ENCODE data around the gene TM9SF4.

TM9SF4 gene

DNA sequence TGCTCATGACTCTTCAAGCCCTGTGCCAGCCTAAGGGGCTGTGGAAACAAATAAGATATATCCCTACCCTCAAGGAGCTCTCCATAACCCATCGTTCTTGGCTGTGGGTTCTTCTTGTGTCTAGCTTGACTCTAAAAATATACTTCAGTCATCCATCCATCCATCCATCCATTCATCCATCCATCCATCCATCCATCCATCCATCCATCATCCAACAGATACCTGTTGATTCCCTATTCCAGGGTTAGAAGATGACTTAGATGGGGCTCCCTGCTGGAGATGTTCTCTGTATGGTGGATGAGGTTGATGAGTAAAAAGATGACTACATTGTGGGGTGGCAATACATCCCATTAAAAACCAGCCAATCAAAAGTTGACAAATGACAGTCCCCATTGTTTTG is 34.0 kb upstream of the TM9SF4 start:
- DNase-seq (ENCODE audit: low read depth), result no peak
- TF ChIP-seq, protein P1, sequence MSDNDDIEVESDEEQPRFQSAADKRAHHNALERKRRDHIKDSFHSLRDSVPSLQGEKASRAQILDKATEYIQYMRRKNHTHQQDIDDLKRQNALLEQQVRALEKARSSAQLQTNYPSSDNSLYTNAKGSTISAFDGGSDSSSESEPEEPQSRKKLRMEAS (IDR thresholded peaks at IDR 0.05; ENCODE audit: low read depth, low read length), result no peak
- TF ChIP-seq, protein P2, sequence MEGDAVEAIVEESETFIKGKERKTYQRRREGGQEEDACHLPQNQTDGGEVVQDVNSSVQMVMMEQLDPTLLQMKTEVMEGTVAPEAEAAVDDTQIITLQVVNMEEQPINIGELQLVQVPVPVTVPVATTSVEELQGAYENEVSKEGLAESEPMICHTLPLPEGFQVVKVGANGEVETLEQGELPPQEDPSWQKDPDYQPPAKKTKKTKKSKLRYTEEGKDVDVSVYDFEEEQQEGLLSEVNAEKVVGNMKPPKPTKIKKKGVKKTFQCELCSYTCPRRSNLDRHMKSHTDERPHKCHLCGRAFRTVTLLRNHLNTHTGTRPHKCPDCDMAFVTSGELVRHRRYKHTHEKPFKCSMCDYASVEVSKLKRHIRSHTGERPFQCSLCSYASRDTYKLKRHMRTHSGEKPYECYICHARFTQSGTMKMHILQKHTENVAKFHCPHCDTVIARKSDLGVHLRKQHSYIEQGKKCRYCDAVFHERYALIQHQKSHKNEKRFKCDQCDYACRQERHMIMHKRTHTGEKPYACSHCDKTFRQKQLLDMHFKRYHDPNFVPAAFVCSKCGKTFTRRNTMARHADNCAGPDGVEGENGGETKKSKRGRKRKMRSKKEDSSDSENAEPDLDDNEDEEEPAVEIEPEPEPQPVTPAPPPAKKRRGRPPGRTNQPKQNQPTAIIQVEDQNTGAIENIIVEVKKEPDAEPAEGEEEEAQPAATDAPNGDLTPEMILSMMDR (IDR thresholded peaks at IDR 0.05; ENCODE audit: low read depth, low read length), result no peak
- TF ChIP-seq POLR2A (IDR thresholded peaks at IDR 0.05; ENCODE audit: extremely low read depth, insufficient read length) (no peak), MYC (IDR thresholded peaks at IDR 0.05; ENCODE audit: low read depth, low read length) (no peak)
- no peak overlapping the region for H3K4me3 ChIP-seq (ENCODE audit: low read depth, low read length)

DNA sequence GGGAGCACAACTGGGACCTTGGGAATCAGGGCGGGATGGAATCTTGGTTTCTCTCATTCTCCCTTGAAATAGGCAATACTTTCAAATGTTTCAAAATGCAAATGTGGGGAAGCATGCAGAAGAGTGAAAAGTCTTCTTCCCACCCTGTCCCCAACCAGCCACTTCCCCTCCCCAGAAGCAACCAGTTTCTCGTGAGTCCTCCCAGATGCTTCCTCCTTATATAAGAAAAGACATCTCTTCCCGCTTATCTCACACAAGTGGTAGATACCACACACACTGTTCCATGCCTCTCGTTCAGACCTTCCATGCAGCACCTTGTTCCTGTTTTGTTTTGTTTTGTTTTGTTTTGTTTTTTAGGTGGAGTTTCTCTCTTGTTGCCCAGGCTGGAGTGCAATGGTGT is 32.3 kb upstream of the TM9SF4 start:
- peak; percentile 22 for DNase-seq (ENCODE audit: low read depth)
- TF ChIP-seq, protein P2 (IDR thresholded peaks at IDR 0.05; ENCODE audit: low read depth, low read length), result no peak
- TF ChIP-seq, protein P1 (IDR thresholded peaks at IDR 0.05; ENCODE audit: low read depth, low read length), result no peak
- TF ChIP-seq POLR2A (IDR thresholded peaks at IDR 0.05; ENCODE audit: extremely low read depth, insufficient read length) (no peak), MYC (IDR thresholded peaks at IDR 0.05; ENCODE audit: low read depth, low read length) (no peak)
- H3K4me3 ChIP-seq (ENCODE audit: low read depth, low read length), result no peak overlapping the region

DNA sequence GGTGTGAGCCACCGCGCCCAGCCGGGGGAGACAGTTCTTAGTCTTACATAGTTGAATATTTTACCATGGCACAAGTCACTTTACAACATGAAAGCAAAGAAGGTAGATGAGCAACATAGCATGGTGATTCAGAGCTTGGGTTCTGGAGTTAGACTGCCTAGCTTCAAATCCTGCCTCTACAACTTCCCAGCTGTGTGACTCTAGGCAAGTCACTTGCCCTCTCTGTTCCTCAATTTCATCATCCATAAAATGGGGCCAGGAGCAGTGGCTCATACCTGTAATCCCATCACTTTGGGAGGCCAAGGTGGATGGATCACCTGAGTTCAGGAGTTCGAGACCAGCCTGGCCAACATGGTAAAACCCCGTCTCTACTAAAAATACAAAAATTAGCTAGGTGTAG is 31.2 kb upstream of the TM9SF4 start:
- TF ChIP-seq MYC (IDR thresholded peaks at IDR 0.05; ENCODE audit: low read depth, low read length) (no peak), POLR2A (IDR thresholded peaks at IDR 0.05; ENCODE audit: extremely low read depth, insufficient read length) (no peak)
- TF ChIP-seq, protein P1 (IDR thresholded peaks at IDR 0.05; ENCODE audit: low read depth, low read length), result no peak
- TF ChIP-seq, protein P2 (IDR thresholded peaks at IDR 0.05; ENCODE audit: low read depth, low read length), result no peak
- no peak for DNase-seq (ENCODE audit: low read depth)
- no peak overlapping the region for H3K4me3 ChIP-seq (ENCODE audit: low read depth, low read length)

DNA sequence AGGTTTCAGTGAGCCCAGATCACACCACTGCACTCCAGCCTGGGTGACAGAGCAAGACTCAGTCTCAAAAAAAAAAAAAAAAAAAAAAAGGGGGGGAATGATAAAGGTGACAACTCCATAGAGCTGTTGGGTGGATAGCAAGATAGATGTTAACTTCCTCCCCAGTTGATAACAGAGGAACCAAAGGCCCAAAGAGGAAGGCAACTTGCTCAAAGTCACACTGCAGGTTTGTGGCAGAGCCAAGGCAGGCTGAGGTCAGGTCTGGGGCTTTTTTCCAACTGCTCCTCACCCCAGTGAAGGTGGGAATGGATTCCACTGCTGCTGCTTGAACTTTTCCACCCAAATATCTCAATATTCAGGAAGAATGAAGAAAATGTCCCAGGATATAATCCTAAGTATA is 30.7 kb upstream of the TM9SF4 start:
- peak; percentile 65 for DNase-seq (ENCODE audit: low read depth)

DNA sequence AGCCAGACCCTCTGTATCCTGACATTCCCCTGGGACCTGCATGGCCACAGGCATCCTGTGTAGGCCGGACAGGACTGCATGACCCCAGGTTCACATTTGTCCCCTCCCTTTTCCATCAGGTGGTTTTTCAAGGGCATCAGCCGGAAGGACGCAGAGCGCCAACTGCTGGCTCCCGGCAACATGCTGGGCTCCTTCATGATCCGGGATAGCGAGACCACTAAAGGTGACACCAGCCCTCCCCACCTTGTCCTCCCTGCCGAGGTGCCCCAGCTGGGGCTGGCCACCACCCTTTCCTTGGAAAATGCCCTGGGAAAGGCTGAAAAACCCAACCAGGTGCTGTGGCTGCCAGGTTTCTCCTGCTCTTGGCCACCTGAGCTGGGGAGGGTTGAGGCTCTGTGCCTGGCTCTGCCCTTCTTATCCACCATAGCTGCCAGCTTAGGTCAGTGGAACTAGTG is 29.8 kb upstream of the TM9SF4 start:
- H3K4me3 ChIP-seq (ENCODE audit: low read depth, low read length), result no peak overlapping the region
- no peak for DNase-seq (ENCODE audit: low read depth)
- TF ChIP-seq, protein P2 (IDR thresholded peaks at IDR 0.05; ENCODE audit: low read depth, low read length), result peak; percentile 6
- TF ChIP-seq MYC (IDR thresholded peaks at IDR 0.05; ENCODE audit: low read depth, low read length) (no peak), POLR2A (IDR thresholded peaks at IDR 0.05; ENCODE audit: extremely low read depth, insufficient read length) (no peak)
- TF ChIP-seq, protein P1 (IDR thresholded peaks at IDR 0.05; ENCODE audit: low read depth, low read length), result no peak

More for the DNA sequence above, 30.7 kb upstream of the TM9SF4 start:
- H3K4me3 ChIP-seq (ENCODE audit: low read depth, low read length), result no peak overlapping the region
- TF ChIP-seq MYC (IDR thresholded peaks at IDR 0.05; ENCODE audit: low read depth, low read length), result no peak
- TF ChIP-seq, protein P1 (IDR thresholded peaks at IDR 0.05; ENCODE audit: low read depth, low read length), result no peak
- TF ChIP-seq, protein P2 (IDR thresholded peaks at IDR 0.05; ENCODE audit: low read depth, low read length), result no peak
- no peak for TF ChIP-seq POLR2A (IDR thresholded peaks at IDR 0.05; ENCODE audit: extremely low read depth, insufficient read length)

All from NB4 (cell line).